Lung (tissue), 12 donors: ENCODE results near the gene SOBP. TPM values are rescaled to one million over a fixed set of nuclear protein-coding genes. Genes with fewer than 3 reads are reported as not detected.

ENCODE experiments used
- ATAC-seq: fragments of 200-7000 bp; cut with Tn5 transposase; one replicate; pipeline ENCODE4 v1.9.1; 2020; ENCODE audit warnings: moderate number of reproducible peaks; ENCODE audit not compliant: insufficient read depth, low FRiP score
- DNase-seq, 3 donors: peaks; one replicate each; pipeline ENCODE4 v3.0.0-alpha.2; 2013 to 2017
- H3K27ac ChIP-seq, 2 donors: one replicate each; pipeline ENCODE4 v1.5.1; 2013; ENCODE audit warnings: mild to moderate bottlenecking in 2 of 2, moderate library complexity in 2 of 2, control low read depth in 1 of 2, inconsistent platforms in 1 of 2, low read depth in 1 of 2, low read length in 1 of 2
- H3K27me3 ChIP-seq, 3 donors: one replicate each; pipeline ENCODE4 v1.5.1; 2013; ENCODE audit warnings: low read length in 2 of 3; ENCODE audit not compliant: control insufficient read depth in 3 of 3, insufficient read depth in 3 of 3
- H3K36me3 ChIP-seq, 4 donors: one replicate each; pipeline ENCODE4 v1.5.1; 2013; ENCODE audit warnings: low read length in 4 of 4, mild to moderate bottlenecking in 1 of 4, moderate library complexity in 1 of 4; ENCODE audit not compliant: control insufficient read depth in 4 of 4, insufficient read depth in 4 of 4
- H3K4me1 ChIP-seq, 5 donors: one replicate each; pipeline ENCODE4 v1.5.1; 2013; ENCODE audit warnings: low read length in 5 of 5, mild to moderate bottlenecking in 2 of 5, moderate library complexity in 1 of 5; ENCODE audit not compliant: control insufficient read depth in 5 of 5, insufficient read depth in 5 of 5
- H3K4me3 ChIP-seq: one replicate; pipeline ENCODE4 v1.5.1; 2013; ENCODE audit warnings: mild to moderate bottlenecking, control low read depth, moderate library complexity
- H3K9ac ChIP-seq, 2 donors: one replicate each; pipeline ENCODE4 v1.5.1; 2013; ENCODE audit warnings: low read length in 2 of 2, control low read depth in 1 of 2; ENCODE audit not compliant: insufficient read depth in 1 of 2
- H3K9me3 ChIP-seq, 4 donors: one replicate each; pipeline ENCODE4 v1.5.1; 2013; ENCODE audit warnings: low read length in 3 of 4, mild to moderate bottlenecking in 1 of 4, moderate library complexity in 1 of 4; ENCODE audit not compliant: control insufficient read depth in 4 of 4, insufficient read depth in 3 of 4
- WGBS, 2 donors: extraction: QIAGEN DNeasy Blood & Tissue Kit; methylation state at CpG; one replicate each; pipeline ENCODE4 v1.1.7; 2013; 5-methylcytosine and 5-hydroxymethylcytosine counted together
- polyA plus RNA-seq, 2 donors: library from polyadenylated mRNA; stranded (reverse); fragments of 200-250 nt; gene quantifications; one replicate each; pipeline ENCODE4 v1.2.1, GENCODE V29; 2013
- total RNA-seq, 2 donors: library from RNA; depleted of rRNA in 1 of 2; stranded (reverse); fragments of >200 nt in 1 of 2; gene quantifications; one replicate each; pipeline ENCODE4 v1.2.1, GENCODE V29; 2014 to 2021
- TF ChIP-seq, protein P1 (sequence below): IDR thresholded peaks from 2 replicates; pipeline ENCODE4 v1.5.1; 2012; ENCODE audit warnings: mild to moderate bottlenecking; ENCODE audit errors: control extremely low read depth, extremely low read depth
- donor health status: control.
- donor health status: control.
- donor health status: Bipolar disorder and iron deficiency.
- donor health status: healthy.
- donor health status: DM: yes; HTN: yes; CAD: no.

Gene SOBP
- total and polyA plus RNA-seq, 4 donors = 1.6 to 14.5 (median 5.8) TPM

DNA sequence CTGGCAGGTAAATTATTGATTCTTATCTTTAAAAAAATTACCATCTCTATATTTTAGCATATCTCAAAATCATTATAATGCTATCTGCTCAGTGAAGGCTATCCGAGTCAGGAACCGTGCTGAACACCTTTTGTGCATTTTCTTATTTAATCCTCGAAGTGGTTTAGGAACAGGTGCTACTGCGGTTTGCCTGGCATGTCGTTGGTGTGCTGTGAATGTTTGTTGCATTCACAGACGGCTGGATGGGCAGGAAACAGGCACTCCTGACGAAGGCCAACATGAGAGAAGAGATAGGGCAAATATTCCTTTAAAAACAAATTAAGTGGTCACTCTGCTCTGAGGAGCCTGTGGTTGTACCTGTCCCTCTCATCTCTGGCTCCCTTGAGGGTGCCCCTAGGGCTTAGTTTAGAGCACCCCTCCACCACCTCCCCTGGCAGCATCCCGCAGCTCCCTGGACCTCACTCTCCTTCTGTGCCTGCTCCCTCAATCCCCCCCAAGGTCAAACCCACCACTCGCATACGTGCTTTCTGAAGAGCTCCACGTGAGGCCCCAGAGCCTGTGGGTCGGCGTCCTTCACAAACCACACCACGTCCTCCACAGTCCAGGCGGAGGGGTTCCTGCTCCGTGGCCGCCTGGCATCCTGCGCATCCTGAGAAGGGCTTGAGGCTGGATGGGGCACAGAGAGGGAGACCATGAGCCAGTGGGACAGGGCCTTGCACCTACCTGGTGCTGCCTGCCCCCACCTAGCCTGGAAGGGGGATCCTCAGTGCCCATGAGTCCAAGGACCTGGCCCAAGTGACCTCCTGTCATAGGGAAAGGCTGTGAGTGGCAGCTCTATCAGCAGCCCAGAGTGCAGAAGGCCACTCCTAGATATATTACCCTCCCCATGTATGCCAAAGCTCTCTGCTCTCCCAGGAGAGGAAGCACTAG is 217.7 kb downstream of the SOBP start:
- no peaks in the 10 kb centered on the region for H3K9me3 ChIP-seq
- DNase-seq (no peak), ATAC-seq (no peak)
- 90 to 95% methylated on average over 18 of the region's 18 CpGs for WGBS, 2 donors
- H3K4me1 ChIP-seq = peaks cover 0 to 7% (median 1%) of the 10 kb centered on the region in 5 donors
- H3K27me3 ChIP-seq = no peaks in the 10 kb centered on the region
- TF ChIP-seq, protein P1, sequence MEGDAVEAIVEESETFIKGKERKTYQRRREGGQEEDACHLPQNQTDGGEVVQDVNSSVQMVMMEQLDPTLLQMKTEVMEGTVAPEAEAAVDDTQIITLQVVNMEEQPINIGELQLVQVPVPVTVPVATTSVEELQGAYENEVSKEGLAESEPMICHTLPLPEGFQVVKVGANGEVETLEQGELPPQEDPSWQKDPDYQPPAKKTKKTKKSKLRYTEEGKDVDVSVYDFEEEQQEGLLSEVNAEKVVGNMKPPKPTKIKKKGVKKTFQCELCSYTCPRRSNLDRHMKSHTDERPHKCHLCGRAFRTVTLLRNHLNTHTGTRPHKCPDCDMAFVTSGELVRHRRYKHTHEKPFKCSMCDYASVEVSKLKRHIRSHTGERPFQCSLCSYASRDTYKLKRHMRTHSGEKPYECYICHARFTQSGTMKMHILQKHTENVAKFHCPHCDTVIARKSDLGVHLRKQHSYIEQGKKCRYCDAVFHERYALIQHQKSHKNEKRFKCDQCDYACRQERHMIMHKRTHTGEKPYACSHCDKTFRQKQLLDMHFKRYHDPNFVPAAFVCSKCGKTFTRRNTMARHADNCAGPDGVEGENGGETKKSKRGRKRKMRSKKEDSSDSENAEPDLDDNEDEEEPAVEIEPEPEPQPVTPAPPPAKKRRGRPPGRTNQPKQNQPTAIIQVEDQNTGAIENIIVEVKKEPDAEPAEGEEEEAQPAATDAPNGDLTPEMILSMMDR = no peak
- no peak overlapping the region for H3K4me3 ChIP-seq
- H3K9ac ChIP-seq = no peak overlapping the region
- no peaks in the 10 kb centered on the region for H3K36me3 ChIP-seq
- no peak overlapping the region for H3K27ac ChIP-seq

DNA sequence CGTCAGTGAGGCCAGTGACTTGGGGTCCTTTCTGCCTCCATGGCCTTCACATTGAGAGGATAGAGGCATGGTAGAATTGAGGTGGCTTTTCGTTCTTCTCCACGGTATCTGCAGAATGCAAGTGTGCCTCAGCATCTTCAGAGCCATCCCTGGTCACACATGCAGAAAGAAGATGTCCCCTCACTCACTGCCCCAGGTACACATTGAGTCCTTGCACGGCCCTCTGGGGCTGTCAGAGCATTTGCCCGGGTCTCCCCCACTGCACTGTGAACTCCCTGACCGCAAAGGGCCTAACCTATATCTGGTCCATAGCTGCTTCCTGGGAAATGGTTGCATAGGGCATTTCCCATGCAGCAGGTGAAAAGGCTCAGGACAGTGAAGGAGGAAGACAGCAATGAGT is 218.5 kb downstream of the SOBP start:
- Histone ChIP-seq H3K4me3 (no peak overlapping the region), H3K27ac (no peak overlapping the region), H3K9me3 (peaks cover 0 to 1% (median 0%) of the 10 kb centered on the region in 4 donors), H3K9ac (no peak overlapping the region), H3K27me3 (no peaks in the 10 kb centered on the region), H3K36me3 (no peaks in the 10 kb centered on the region), H3K4me1 (peaks cover 0 to 14% (median 5%) of the 10 kb centered on the region in 5 donors)
- 79 to 87% methylated on average over 6 of the region's 6 CpGs for WGBS, 2 donors
- no peak for DNase-seq
- TF ChIP-seq, protein P1 = no peak
- ATAC-seq = no peak

DNA sequence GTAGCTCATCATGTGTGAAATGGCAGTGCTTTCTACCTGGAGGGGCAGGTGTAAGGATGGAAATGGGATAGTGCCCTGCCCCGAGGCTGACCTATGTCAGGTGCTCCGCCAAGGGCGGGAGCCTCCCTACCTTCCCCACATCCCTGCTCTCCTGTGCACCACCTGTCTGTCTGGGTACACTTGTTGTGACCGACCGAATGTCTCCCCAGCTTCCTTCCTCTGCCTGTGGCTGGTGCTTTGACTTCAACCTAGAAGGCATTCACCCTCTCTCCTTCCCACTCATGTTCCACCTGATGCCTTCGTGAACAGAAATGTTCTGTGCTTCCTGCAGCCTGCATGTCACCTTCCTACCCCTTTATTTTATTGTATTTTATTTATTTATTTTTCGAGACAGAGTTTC is 219.4 kb downstream of the SOBP start:
- 78 to 95% methylated on average over 7 of the region's 7 CpGs for WGBS, 2 donors
- TF ChIP-seq, protein P1 = no peak
- no peak overlapping the region for H3K27ac ChIP-seq

More for the DNA sequence above, 219.4 kb downstream of the SOBP start:
- no peak overlapping the region for H3K9ac ChIP-seq
- H3K36me3 ChIP-seq = no peaks in the 10 kb centered on the region
- H3K4me1 ChIP-seq = peaks cover 0 to 14% (median 5%) of the 10 kb centered on the region in 5 donors
- H3K9me3 ChIP-seq = peaks cover 0 to 1% (median 0%) of the 10 kb centered on the region in 4 donors
- H3K27me3 ChIP-seq = no peaks in the 10 kb centered on the region
- no peak for DNase-seq
- ATAC-seq = no peak
- no peak overlapping the region for H3K4me3 ChIP-seq

Other genes starting within 250 kb of the SOBP start
- gene PDSS2, start 30.6 kb upstream of the SOBP start, total RNA-seq = 10 to 100 TPM; 19.4 to 19.8 TPM
- 10 to 100 TPM in 1 of 2 donors, 1 to 10 TPM in 1; 6.6 to 11.7 TPM for gene PDSS2, start 30.6 kb upstream of the SOBP start, polyA plus RNA-seq